Large intestine (tissue), 3 donors: Measurements from ENCODE around the gene MYRIP. TPM values are rescaled to one million over a fixed set of nuclear protein-coding genes. Genes with fewer than 3 reads are reported as not detected.
A peak's percentile ranks its signal among the peaks of the same experiment; 100 is the strongest.

Source experiments
- DNase-seq, 2 donors: peaks; one replicate each; pipeline versions ENCODE4 v3.0.0 to v3.0.0-alpha.2; 2013
- H3K27ac ChIP-seq: one replicate; pipeline ENCODE4 v1.5.1; 2013; ENCODE audit warnings: low read length
- H3K27me3 ChIP-seq: 2 replicates; pipeline ENCODE4 v1.6.1; 2013; ENCODE audit warnings: low read length; ENCODE audit not compliant: control insufficient read depth, insufficient read depth
- H3K36me3 ChIP-seq: 2 replicates; pipeline ENCODE4 v1.6.1; 2013; ENCODE audit warnings: low read length; ENCODE audit not compliant: control insufficient read depth, insufficient read depth
- H3K4me1 ChIP-seq: one replicate; pipeline ENCODE4 v1.6.1; 2013; ENCODE audit warnings: low read length; ENCODE audit not compliant: control insufficient read depth, insufficient read depth
- H3K4me3 ChIP-seq: one replicate; pipeline ENCODE4 v1.5.1; 2013; ENCODE audit warnings: low read length
- H3K9me3 ChIP-seq: one replicate; pipeline ENCODE4 v1.6.1; 2013; ENCODE audit warnings: mild to moderate bottlenecking, low read depth, low read length, moderate library complexity; ENCODE audit not compliant: control insufficient read depth
- WGBS: methylation state at CpG from one replicate; pipeline ENCODE4 v1.1.5; 2013; ENCODE audit warnings: low lambda C conversion rate; ENCODE audit not compliant: insufficient coverage; 5-methylcytosine and 5-hydroxymethylcytosine counted together
- polyA plus RNA-seq: library from polyadenylated mRNA; unstranded; fragments of 120-200 nt; gene quantifications from one replicate; pipeline ENCODE4 v1.2.1, GENCODE V29; 2013

Gene MYRIP
- polyA plus RNA-seq, 1 donor: 3.1 TPM

DNA sequence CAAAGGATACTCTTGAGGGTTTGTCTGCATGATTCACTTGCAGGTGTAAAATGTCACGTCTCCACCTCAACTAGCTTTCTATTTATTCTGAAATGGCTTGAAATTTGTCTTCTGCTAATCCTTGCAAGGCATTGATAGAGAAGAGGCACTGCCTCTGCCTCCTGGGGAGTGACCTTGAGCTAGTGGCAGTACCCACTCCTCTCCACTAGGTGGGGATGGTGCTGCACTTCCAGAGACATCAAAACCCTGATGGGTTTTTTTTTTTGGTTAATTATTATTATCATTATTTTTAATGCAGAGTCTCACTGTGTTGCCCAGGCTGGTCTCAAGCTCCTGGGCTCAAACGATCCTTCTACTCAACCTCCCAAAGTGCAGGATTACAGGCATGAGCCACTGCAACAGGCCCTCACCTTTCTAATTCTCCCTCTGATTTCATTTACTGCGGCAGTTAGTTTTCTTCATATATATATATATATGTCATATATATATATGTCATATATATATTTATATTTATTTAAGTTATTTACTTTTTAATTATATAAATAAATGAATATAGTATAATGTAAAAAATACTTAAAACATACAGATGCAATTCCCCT, 382.5 kb downstream of the MYRIP start:
- DNase-seq: peak; percentile 29 to 40
- no peaks in the 10 kb centered on the region for H3K27me3 ChIP-seq
- H3K4me1 ChIP-seq: no peaks in the 10 kb centered on the region
- no peaks in the 10 kb centered on the region for H3K36me3 ChIP-seq
- H3K4me3 ChIP-seq: no peak overlapping the region
- WGBS: no CpG with 5 or more reads among the region's 3 CpGs
- no peak overlapping the region for H3K27ac ChIP-seq
- no peaks in the 10 kb centered on the region for H3K9me3 ChIP-seq

GRCh38 chr3:40192628-40193027, 383.2 kb downstream of the MYRIP start:
- H3K27ac ChIP-seq: no peak overlapping the region
- H3K4me1 ChIP-seq: no peaks in the 10 kb centered on the region
- no peaks in the 10 kb centered on the region for H3K27me3 ChIP-seq
- no peaks in the 10 kb centered on the region for H3K9me3 ChIP-seq
- no CpG with 5 or more reads among the region's 3 CpGs for WGBS
- H3K36me3 ChIP-seq: no peaks in the 10 kb centered on the region
- no peak for DNase-seq
- H3K4me3 ChIP-seq: no peak overlapping the region

GRCh38 chr3:40196966-40197365, 387.6 kb downstream of the MYRIP start:
- no peaks in the 10 kb centered on the region for H3K27me3 ChIP-seq
- no CpG with 5 or more reads among the region's 9 CpGs for WGBS
- H3K9me3 ChIP-seq: no peaks in the 10 kb centered on the region
- H3K4me3 ChIP-seq: no peak overlapping the region
- H3K36me3 ChIP-seq: no peaks in the 10 kb centered on the region
- DNase-seq: no peak
- no peaks in the 10 kb centered on the region for H3K4me1 ChIP-seq
- H3K27ac ChIP-seq: no peak overlapping the region

DNA sequence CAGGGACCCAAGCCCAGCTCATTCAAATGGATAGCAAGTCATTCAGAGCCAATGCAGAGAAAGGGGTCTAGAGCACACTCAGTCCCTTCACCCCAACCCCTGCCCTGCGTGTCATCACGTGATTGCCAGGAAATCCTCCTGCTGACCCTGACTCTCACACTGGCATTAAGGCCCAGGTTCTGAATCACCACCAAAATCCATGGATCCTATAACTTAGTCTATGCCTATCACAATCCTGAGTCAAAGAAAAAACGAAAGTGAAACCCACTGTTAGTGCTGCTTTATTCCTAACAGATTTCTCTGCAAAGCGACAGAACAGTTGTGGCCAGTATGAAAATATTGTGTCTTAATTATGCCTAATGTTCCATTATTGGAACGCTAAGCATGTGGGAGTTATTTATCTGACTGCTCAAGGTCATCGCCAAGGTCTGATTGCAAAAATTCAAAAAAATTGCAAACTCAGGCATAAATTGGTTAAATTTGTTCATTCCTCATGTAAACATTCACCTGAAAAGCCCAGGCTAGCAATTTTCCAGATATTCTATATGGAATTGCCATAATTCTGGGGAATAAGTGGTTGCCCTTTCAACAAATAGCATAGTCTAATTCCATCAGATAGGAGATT, 391.4 kb downstream of the MYRIP start:
- H3K4me3 ChIP-seq: no peak overlapping the region
- H3K9me3 ChIP-seq: no peaks in the 10 kb centered on the region
- no peak for DNase-seq
- H3K27me3 ChIP-seq: no peaks in the 10 kb centered on the region
- WGBS: 100% methylated on average over 2 of the region's 6 CpGs
- no peaks in the 10 kb centered on the region for H3K36me3 ChIP-seq
- no peaks in the 10 kb centered on the region for H3K4me1 ChIP-seq
- H3K27ac ChIP-seq: no peak overlapping the region

DNA sequence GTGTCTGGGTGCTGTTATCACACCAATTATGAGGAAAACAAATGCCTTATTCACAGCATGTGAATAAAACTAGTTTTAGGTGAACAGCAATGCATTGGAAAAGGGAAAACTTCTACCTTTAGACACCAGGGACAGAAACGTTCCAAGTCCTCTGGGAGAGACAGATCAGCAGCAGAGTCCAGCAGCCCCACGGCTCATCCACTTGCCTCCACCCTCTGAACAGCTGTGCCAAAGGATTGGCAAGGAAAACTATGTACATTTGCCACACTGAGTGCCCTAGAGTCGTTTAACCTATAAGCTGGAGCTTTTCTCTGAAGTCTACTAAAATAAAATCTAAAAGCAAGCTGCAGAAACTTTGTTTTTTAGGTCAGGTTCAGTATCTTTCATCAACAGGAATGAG, 392.4 kb downstream of the MYRIP start:
- DNase-seq: no peak
- Histone ChIP-seq H3K4me1 (no peaks in the 10 kb centered on the region), H3K27ac (no peak overlapping the region), H3K36me3 (no peaks in the 10 kb centered on the region), H3K27me3 (no peaks in the 10 kb centered on the region), H3K4me3 (no peak overlapping the region), H3K9me3 (no peaks in the 10 kb centered on the region)
- no CpG with 5 or more reads among the region's 3 CpGs for WGBS

DNA sequence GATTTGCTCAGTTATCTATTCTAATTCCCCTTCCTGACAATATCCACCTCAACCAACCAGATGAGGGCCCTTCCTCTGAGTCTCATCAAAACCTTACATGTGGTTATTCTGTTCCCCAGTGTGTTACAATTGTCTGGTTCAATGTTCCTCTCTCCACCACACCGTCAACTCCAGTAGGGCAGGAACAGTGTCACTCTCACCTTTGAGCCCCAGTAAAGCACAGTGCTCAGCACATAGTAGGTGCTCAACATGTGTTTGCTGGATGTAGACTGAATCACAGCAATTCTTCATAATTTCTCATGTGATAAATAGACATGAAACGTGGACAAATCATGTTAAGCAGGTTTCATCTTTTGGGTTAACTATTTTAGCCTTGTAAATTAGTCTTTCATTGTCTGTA, 397.1 kb downstream of the MYRIP start:
- Histone ChIP-seq H3K4me3 (no peak overlapping the region), H3K4me1 (no peaks in the 10 kb centered on the region), H3K36me3 (no peaks in the 10 kb centered on the region), H3K27ac (no peak overlapping the region), H3K9me3 (no peaks in the 10 kb centered on the region), H3K27me3 (no peaks in the 10 kb centered on the region)
- no peak for DNase-seq
- 70% methylated on average over 1 of the region's 2 CpGs for WGBS

- no peaks in the 10 kb centered on the region for H3K4me1 ChIP-seq
- H3K9me3 ChIP-seq: no peaks in the 10 kb centered on the region
- H3K36me3 ChIP-seq: no peaks in the 10 kb centered on the region
- no peak overlapping the region for H3K27ac ChIP-seq
- H3K4me3 ChIP-seq: no peak overlapping the region
- no peak for DNase-seq
- H3K27me3 ChIP-seq: no peaks in the 10 kb centered on the region
Observed at GRCh38 chr3:40207796-40208195, 398.4 kb downstream of the MYRIP start.

GRCh38 chr3:40208251-40208650, 398.8 kb downstream of the MYRIP start:
- no peaks in the 10 kb centered on the region for H3K36me3 ChIP-seq
- DNase-seq: no peak
- H3K27me3 ChIP-seq: no peaks in the 10 kb centered on the region
- H3K4me1 ChIP-seq: no peaks in the 10 kb centered on the region
- WGBS: 100% methylated on average over 1 of the region's 2 CpGs
- no peaks in the 10 kb centered on the region for H3K9me3 ChIP-seq
- no peak overlapping the region for H3K4me3 ChIP-seq
- H3K27ac ChIP-seq: no peak overlapping the region

DNA sequence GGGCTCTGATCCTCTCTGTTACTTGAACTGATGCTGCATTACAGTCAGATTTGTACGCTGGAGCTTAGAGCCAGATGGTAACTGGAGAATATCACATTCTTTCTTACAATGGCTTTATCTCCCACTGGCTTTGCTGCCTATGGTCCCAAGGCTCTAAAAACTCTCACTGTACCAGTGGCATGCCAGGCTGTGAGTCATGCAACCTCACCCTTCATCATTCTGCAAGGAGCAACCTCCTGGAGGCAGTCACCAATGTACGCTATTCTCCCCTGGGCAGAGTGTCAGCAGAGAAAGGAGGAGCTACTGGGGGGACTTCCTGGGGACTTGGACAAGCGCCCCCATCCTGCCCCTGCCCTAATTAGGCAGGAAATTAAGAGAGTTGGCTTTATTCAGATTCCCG, 402.2 kb downstream of the MYRIP start:
- H3K27ac ChIP-seq: no peak overlapping the region
- no peak overlapping the region for H3K4me3 ChIP-seq
- no peaks in the 10 kb centered on the region for H3K9me3 ChIP-seq
- no peak for DNase-seq
- H3K4me1 ChIP-seq: no peaks in the 10 kb centered on the region
- H3K27me3 ChIP-seq: no peaks in the 10 kb centered on the region
- no CpG with 5 or more reads among the region's 4 CpGs for WGBS
- H3K36me3 ChIP-seq: no peaks in the 10 kb centered on the region

DNA sequence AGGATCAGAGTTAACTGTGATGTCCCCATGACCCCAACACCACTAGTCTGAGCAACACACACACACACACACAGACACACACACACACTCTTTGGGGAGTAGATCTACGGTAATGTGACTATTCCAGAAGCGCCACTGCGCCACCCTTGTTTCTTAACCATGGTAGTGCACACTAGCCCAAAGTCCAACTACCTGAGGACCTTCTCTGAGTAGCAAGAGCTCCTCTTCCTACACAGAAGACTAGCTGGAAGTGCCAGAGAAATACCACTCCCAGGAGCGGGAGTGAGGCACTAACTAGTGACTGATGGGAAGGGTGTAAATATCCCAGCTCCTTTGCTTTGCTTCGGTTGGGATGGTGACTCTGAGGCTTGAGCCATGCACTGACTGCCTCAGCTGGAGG, 404.1 kb downstream of the MYRIP start:
- Histone ChIP-seq H3K27ac (no peak overlapping the region), H3K4me3 (no peak overlapping the region), H3K36me3 (no peaks in the 10 kb centered on the region), H3K27me3 (no peaks in the 10 kb centered on the region), H3K4me1 (no peaks in the 10 kb centered on the region), H3K9me3 (no peaks in the 10 kb centered on the region)
- WGBS: no CpG with 5 or more reads among the region's 5 CpGs
- no peak for DNase-seq

DNA sequence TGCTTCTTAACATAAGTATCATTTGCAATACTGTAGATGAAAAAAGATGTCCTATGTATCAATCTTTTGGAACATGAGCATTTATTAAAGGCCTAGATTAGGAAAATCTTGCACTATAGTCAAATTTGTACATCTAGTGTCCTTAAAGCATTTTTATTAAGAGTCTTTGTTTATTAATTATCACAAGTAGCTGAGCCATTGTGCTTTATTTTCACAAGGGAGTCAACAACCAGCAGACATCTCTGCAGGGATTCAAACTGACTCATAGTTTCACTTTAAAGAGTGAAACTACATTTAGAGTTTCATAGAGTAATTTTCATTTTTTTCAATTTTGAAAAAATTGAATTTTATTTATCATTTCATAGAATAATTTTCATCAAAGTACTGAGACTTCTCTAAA, 405.6 kb downstream of the MYRIP start:
- no peak for DNase-seq
- H3K4me1 ChIP-seq: no peaks in the 10 kb centered on the region
- no peaks in the 10 kb centered on the region for H3K36me3 ChIP-seq
- H3K4me3 ChIP-seq: no peak overlapping the region
- H3K27ac ChIP-seq: no peak overlapping the region
- H3K27me3 ChIP-seq: no peaks in the 10 kb centered on the region
- no peaks in the 10 kb centered on the region for H3K9me3 ChIP-seq
